NCI-H526 (cell line): Measurements from ENCODE around the gene SFN.
A peak's percentile ranks its signal among the peaks of the same experiment; 100 is the strongest.
"Not testable (repeated sequence)": the region's sequence is repeated elsewhere in the genome, so short reads cannot be mapped to it uniquely, and the experiment has no call there.

Source experiments
- DNase-seq, 2 experiments: peaks; one replicate each; lab custom pipeline; 2025; lab: John Stamatoyannopoulos, UW

SFN gene

GRCh38 chr1:26862781-26863684 is at the start of gene SFN:
TSS of gene SFN (plus strand) at chr1:26863149. CDS start at chr1:26863213, 64 bp downstream.
- DNase-seq = peak in 1 of 2 experiments; percentile 11

- no peak for DNase-seq
Observed at GRCh38 chr1:26814377-26814776, 48.6 kb upstream of the SFN start.

- no peak for DNase-seq
Observed at GRCh38 chr1:26814893-26815292, 48.1 kb upstream of the SFN start.

- no peak for DNase-seq
Observed at GRCh38 chr1:26820784-26821269, 42.1 kb upstream of the SFN start.

- DNase-seq = no peak
Observed at GRCh38 chr1:26822737-26823395, 40.1 kb upstream of the SFN start.

- DNase-seq = no peak
Observed at GRCh38 chr1:26824731-26825130, 38.2 kb upstream of the SFN start.

- peak in 1 of 2 experiments; percentile 72 for DNase-seq
Observed at GRCh38 chr1:26826261-26827105, 36.5 kb upstream of the SFN start, which contains the start of gene ZDHHC18. TSS of gene ZDHHC18 (plus strand) at chr1:26826688. CDS start at chr1:26826805, 117 bp downstream.

GRCh38 chr1:26827106-26827604 is 35.8 kb upstream of the SFN start:
- no peak for DNase-seq

GRCh38 chr1:26827663-26828062 is 35.3 kb upstream of the SFN start:
- DNase-seq = no peak

GRCh38 chr1:26828411-26828991 is 34.4 kb upstream of the SFN start:
- no peak for DNase-seq

GRCh38 chr1:26829184-26829911 is 33.6 kb upstream of the SFN start:
- DNase-seq = no peak

- DNase-seq = no peak
Observed at GRCh38 chr1:26831059-26831458, 31.9 kb upstream of the SFN start.

- no peak for DNase-seq
Observed at GRCh38 chr1:26831546-26832248, 31.3 kb upstream of the SFN start.

GRCh38 chr1:26832249-26832960 is 30.5 kb upstream of the SFN start:
- no peak for DNase-seq

GRCh38 chr1:26833432-26834405 is 29.2 kb upstream of the SFN start:
- DNase-seq = no peak

- not testable (repeated sequence) for DNase-seq
Observed at GRCh38 chr1:26837665-26838064, 25.3 kb upstream of the SFN start.

- no peak for DNase-seq
Observed at GRCh38 chr1:26838474-26839338, 24.2 kb upstream of the SFN start.
